Activated T-helper 1 cell treated with anti-CD3 and anti-CD28 coated beads, Interleukin-12 subunit alpha, Interleukin-12 subunit beta, Interleukin-2, Interleukin-4 antibody, amounts not matched to agents 30 ng/mL and 10 ng/mL and 1 ng/mL, durations not matched to agents 14 hours and 24 hours and 36 hours (primary cell): ENCODE data around the gene GALNT18. TPM values are rescaled to one million over a fixed set of nuclear protein-coding genes. Genes with fewer than 3 reads are reported as not detected.

Experiments used
- DNase-seq: peaks from one replicate; pipeline ENCODE4 v3.0.0; 2021; ENCODE audit warnings: low spot score
- H3K27ac Mint-ChIP-seq: one replicate; pipeline ENCODE4 v1.8.0; 2021; ENCODE audit warnings: mild to moderate bottlenecking, mixed read lengths
- H3K27me3 Mint-ChIP-seq: one replicate; pipeline ENCODE4 v1.8.0; 2022; ENCODE audit warnings: mild to moderate bottlenecking, moderate library complexity, mixed read lengths; ENCODE audit not compliant: insufficient read depth
- H3K36me3 Mint-ChIP-seq: one replicate; pipeline ENCODE4 v1.8.0; 2021; ENCODE audit warnings: low read depth, mixed read lengths
- H3K4me1 Mint-ChIP-seq: one replicate; pipeline ENCODE4 v1.8.0; 2021; ENCODE audit warnings: low read depth, mixed read lengths
- H3K4me3 Mint-ChIP-seq: one replicate; pipeline ENCODE4 v1.8.0; 2021; ENCODE audit warnings: mild to moderate bottlenecking, moderate library complexity, mixed read lengths
- H3K9me3 Mint-ChIP-seq: one replicate; pipeline ENCODE4 v1.8.0; 2021; ENCODE audit warnings: mixed read lengths
- intact Hi-C: fragments of 100-400 bp; cut with micrococcal nuclease; formaldehyde crosslinking; loops from one replicate; pipeline ENCODE4 v1.15.1; 2024
- total RNA-seq: library from RNA; stranded (reverse); gene quantifications from 2 replicates; pipeline ENCODE4 v1.2.3, GENCODE V29; 2022

Gene GALNT18
- total RNA-seq, 1 donor from 2014 or later = 5.3 TPM

- Mint-ChIP-seq H3K4me3 (no peak overlapping the region), H3K36me3 (no peaks in the 10 kb centered on the region), H3K9me3 (peaks cover 4% of the 10 kb centered on the region), H3K27me3 (no peaks in the 10 kb centered on the region), H3K27ac (no peak overlapping the region), H3K4me1 (no peaks in the 10 kb centered on the region)
- intact Hi-C loops = no loop called here
- no peak for DNase-seq
These were observed 381.8 kb downstream of the GALNT18 start for GRCh38 chr11:11239959-11240358.

DNA sequence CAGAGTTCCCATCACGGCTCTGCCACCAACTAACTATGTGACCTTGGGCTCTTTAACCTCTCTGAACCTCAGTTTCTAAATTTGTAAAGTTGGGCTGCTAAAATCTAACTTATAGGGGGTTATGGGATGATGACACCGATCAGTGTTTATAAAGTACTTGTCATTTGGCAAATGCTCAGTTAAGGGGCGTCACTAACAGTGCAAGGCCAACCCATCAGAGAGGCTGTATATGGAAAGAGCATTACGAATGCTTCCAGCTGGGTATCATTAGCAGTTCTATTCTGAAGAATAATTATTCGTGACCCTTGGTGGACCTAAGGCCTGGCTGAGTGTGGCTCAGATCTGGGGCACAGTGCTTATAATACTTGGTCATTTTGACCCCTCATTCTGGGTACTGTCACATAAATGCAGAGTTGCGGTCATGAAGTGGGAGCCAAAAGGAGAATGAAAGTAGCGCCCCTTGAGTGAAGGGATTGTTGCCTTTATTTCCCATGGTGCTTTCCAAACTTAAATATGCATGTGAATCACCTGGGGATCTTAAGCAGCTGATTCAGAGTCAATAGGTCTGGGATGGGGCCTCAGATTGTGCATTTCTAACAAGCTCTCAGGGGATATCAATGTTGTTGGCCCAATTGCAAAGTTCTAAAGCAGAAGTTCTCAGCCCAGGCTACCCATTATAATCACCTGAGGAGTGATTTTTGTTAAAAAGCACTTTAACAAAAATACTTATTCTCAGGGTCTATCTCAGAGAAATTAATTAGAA is 384.6 kb downstream of the GALNT18 start:
- Mint-ChIP-seq H3K27ac (no peak overlapping the region), H3K4me1 (no peaks in the 10 kb centered on the region), H3K9me3 (peaks cover 4% of the 10 kb centered on the region), H3K27me3 (no peaks in the 10 kb centered on the region), H3K4me3 (no peak overlapping the region), H3K36me3 (no peaks in the 10 kb centered on the region)
- intact Hi-C loops = no loop called here
- no peak for DNase-seq

DNA sequence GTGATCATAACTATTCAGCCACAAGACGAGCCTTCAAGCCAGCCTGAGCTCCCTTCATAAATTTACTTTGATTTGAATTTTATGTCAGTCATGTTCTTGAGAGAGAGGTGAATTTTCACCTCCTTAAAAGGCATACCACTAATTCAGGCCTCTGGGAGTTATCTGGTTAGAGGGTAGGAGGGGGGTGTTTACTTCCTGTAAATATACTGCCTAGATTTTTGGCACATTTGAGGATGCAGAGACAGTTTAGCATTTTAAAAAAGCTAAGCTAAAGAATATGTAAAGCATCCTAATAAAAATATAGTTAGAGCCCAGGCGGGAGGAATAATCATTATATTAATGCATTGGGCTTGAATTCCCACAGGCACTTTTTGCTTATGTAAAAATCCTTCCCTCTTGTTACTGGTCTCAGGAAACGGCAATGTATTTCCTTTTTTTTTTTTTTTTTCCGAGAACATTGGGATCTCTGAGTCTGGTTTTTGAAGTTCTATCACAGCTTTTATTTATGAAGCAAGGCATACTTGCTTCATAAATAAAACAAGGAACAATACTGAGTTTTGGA is 385.2 kb downstream of the GALNT18 start:
- H3K36me3 Mint-ChIP-seq = no peaks in the 10 kb centered on the region

GRCh38 chr11:11231763-11232162 is 390.0 kb downstream of the GALNT18 start:
- no peaks in the 10 kb centered on the region for H3K27me3 Mint-ChIP-seq
- H3K36me3 Mint-ChIP-seq = no peaks in the 10 kb centered on the region
- no peaks in the 10 kb centered on the region for H3K4me1 Mint-ChIP-seq
- H3K4me3 Mint-ChIP-seq = no peak overlapping the region
- H3K9me3 Mint-ChIP-seq = no peaks in the 10 kb centered on the region
- H3K27ac Mint-ChIP-seq = no peak overlapping the region
- no peak for DNase-seq
- intact Hi-C loops = no loop called here

More for the DNA sequence above, 385.2 kb downstream of the GALNT18 start:
- H3K4me3 Mint-ChIP-seq = no peak overlapping the region
- no peaks in the 10 kb centered on the region for H3K27me3 Mint-ChIP-seq
- peaks cover 4% of the 10 kb centered on the region for H3K9me3 Mint-ChIP-seq
- no peak overlapping the region for H3K27ac Mint-ChIP-seq
- DNase-seq = no peak
- intact Hi-C loops = no loop called here
- no peaks in the 10 kb centered on the region for H3K4me1 Mint-ChIP-seq

- no peak overlapping the region for H3K27ac Mint-ChIP-seq
- intact Hi-C loops = no loop called here
- H3K27me3 Mint-ChIP-seq = no peaks in the 10 kb centered on the region
- H3K36me3 Mint-ChIP-seq = no peaks in the 10 kb centered on the region
- H3K4me3 Mint-ChIP-seq = no peak overlapping the region
- no peaks in the 10 kb centered on the region for H3K4me1 Mint-ChIP-seq
- no peak for DNase-seq
- no peaks in the 10 kb centered on the region for H3K9me3 Mint-ChIP-seq
These were observed 390.8 kb downstream of the GALNT18 start for GRCh38 chr11:11230802-11231562.

- Mint-ChIP-seq H3K4me3 (no peak overlapping the region), H3K4me1 (no peaks in the 10 kb centered on the region), H3K27me3 (no peaks in the 10 kb centered on the region), H3K36me3 (no peaks in the 10 kb centered on the region), H3K27ac (no peak overlapping the region), H3K9me3 (no peaks in the 10 kb centered on the region)
- DNase-seq = no peak
- intact Hi-C loops = no loop called here
These were observed 391.7 kb downstream of the GALNT18 start for GRCh38 chr11:11230087-11230486.

GRCh38 chr11:11229647-11230046 is 392.2 kb downstream of the GALNT18 start:
- intact Hi-C loops = no loop called here
- Mint-ChIP-seq H3K4me1 (no peaks in the 10 kb centered on the region), H3K4me3 (no peak overlapping the region), H3K9me3 (no peaks in the 10 kb centered on the region), H3K36me3 (no peaks in the 10 kb centered on the region), H3K27ac (no peak overlapping the region), H3K27me3 (no peaks in the 10 kb centered on the region)
- no peak for DNase-seq

GRCh38 chr11:11227296-11228085 is 394.3 kb downstream of the GALNT18 start:
- H3K27ac Mint-ChIP-seq = no peak overlapping the region
- H3K9me3 Mint-ChIP-seq = no peaks in the 10 kb centered on the region

More at GRCh38 chr11:11227296-11228085, 394.3 kb downstream of the GALNT18 start:
- intact Hi-C loops = no loop called here
- no peak for DNase-seq
- H3K36me3 Mint-ChIP-seq = no peaks in the 10 kb centered on the region
- H3K4me1 Mint-ChIP-seq = no peaks in the 10 kb centered on the region
- no peak overlapping the region for H3K4me3 Mint-ChIP-seq
- no peaks in the 10 kb centered on the region for H3K27me3 Mint-ChIP-seq

Other genes with a start within 250 kb of the GALNT18 start
- 52.0 and 54.8 TPM in 2 replicates for gene USP47, start 220.0 kb upstream of the GALNT18 start, total RNA-seq